ENCODE results near the gene TOM1L1. TPM values are rescaled to one million over a fixed set of nuclear protein-coding genes. Genes with fewer than 3 reads are reported as not detected.

The TOM1L1 gene
- total RNA-seq, 1 experiment from 2014 or later: 58.5 TPM

GRCh38 chr17:54969658-54970572 lies 69.3 kb downstream of the TOM1L1 start:
- peaks cover 12% of the 10 kb centered on the region for H3K4me1 Mint-ChIP-seq
- ATAC-seq (no peak), DNase-seq (ENCODE audit: low spot score) (no peak)
- H3K4me3 Mint-ChIP-seq: no peak overlapping the region
- H3K27ac Mint-ChIP-seq: no peak overlapping the region
- ChIA-PET CTCF (no interaction called here), POLR2A (no interaction called here)
- H3K27me3 Mint-ChIP-seq (ENCODE audit: low read depth): no peaks in the 10 kb centered on the region
- no peaks in the 10 kb centered on the region for H3K9me3 Mint-ChIP-seq
- H3K36me3 Mint-ChIP-seq: peaks cover 9% of the 10 kb centered on the region
- TF ChIP-seq CREM (CRISPR knock-in tag; IDR thresholded peaks at IDR 0.05): no peak
- no peak for TF ChIP-seq CDX4 (CRISPR knock-in tag; IDR thresholded peaks at IDR 0.05; ENCODE audit: borderline replicate concordance)
- TF ChIP-seq, protein P1, sequence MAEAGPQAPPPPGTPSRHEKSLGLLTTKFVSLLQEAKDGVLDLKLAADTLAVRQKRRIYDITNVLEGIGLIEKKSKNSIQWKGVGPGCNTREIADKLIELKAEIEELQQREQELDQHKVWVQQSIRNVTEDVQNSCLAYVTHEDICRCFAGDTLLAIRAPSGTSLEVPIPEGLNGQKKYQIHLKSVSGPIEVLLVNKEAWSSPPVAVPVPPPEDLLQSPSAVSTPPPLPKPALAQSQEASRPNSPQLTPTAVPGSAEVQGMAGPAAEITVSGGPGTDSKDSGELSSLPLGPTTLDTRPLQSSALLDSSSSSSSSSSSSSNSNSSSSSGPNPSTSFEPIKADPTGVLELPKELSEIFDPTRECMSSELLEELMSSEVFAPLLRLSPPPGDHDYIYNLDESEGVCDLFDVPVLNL (CRISPR knock-in tag; IDR thresholded peaks at IDR 0.05; ENCODE audit: borderline replicate concordance, low read depth): no peak
- TF ChIP-seq ZNF423 (CRISPR knock-in tag; IDR thresholded peaks at IDR 0.05): no peak
- no peak for TF ChIP-seq FOXJ3 (CRISPR knock-in tag; IDR thresholded peaks at IDR 0.05; ENCODE audit: borderline replicate concordance)
- no peak for TF ChIP-seq FOXP1 (CRISPR knock-in tag; IDR thresholded peaks at IDR 0.05; ENCODE audit: borderline replicate concordance)
- no peak for TF ChIP-seq ATF6 (CRISPR knock-in tag; IDR thresholded peaks at IDR 0.05)

GRCh38 chr17:54971147-54971546 lies 70.5 kb downstream of the TOM1L1 start:
- no peak for ATAC-seq
- TF ChIP-seq ETV6 (CRISPR knock-in tag; IDR thresholded peaks at IDR 0.05) (no peak), GABPB1 (CRISPR knock-in tag; IDR thresholded peaks at IDR 0.05) (peak; percentile 47; the same call in 1 of the 2 replicates)
- POLR2A ChIA-PET: no interaction called here
- DNase-seq (ENCODE audit: low spot score): no peak
- Mint-ChIP-seq H3K4me3 (no peak overlapping the region), H3K27ac (no peak overlapping the region), H3K36me3 (peaks cover under 1% of the 10 kb centered on the region; the same call in 1 of the 2 replicates), H3K9me3 (peaks cover 4% of the 10 kb centered on the region), H3K27me3 (ENCODE audit: low read depth) (no peaks in the 10 kb centered on the region), H3K4me1 (peaks cover 11% of the 10 kb centered on the region)
- CTCF ChIA-PET: no interaction called here

- ChIA-PET POLR2A (no interaction called here), CTCF (no interaction called here)
- Mint-ChIP-seq H3K36me3 (peaks cover 6% of the 10 kb centered on the region), H3K27ac (no peak overlapping the region), H3K27me3 (ENCODE audit: low read depth) (no peaks in the 10 kb centered on the region), H3K9me3 (peaks cover 11% of the 10 kb centered on the region), H3K4me1 (peaks cover 3% of the 10 kb centered on the region), H3K4me3 (no peak overlapping the region)
- ATAC-seq: no peak
- TF ChIP-seq ZBTB21 (CRISPR knock-in tag; IDR thresholded peaks at IDR 0.05; ENCODE audit: borderline replicate concordance) (no peak), EMX1 (CRISPR knock-in tag; IDR thresholded peaks at IDR 0.05) (no peak), FOXK1 (CRISPR knock-in tag; IDR thresholded peaks at IDR 0.05) (no peak)
- TF ChIP-seq, protein P2, sequence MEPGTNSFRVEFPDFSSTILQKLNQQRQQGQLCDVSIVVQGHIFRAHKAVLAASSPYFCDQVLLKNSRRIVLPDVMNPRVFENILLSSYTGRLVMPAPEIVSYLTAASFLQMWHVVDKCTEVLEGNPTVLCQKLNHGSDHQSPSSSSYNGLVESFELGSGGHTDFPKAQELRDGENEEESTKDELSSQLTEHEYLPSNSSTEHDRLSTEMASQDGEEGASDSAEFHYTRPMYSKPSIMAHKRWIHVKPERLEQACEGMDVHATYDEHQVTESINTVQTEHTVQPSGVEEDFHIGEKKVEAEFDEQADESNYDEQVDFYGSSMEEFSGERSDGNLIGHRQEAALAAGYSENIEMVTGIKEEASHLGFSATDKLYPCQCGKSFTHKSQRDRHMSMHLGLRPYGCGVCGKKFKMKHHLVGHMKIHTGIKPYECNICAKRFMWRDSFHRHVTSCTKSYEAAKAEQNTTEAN (CRISPR knock-in tag; IDR thresholded peaks at IDR 0.05): no peak
- DNase-seq (ENCODE audit: low spot score): no peak
Observed at GRCh38 chr17:54971901-54972300, 71.2 kb downstream of the TOM1L1 start.
